Suprapubic skin (tissue), 3 donors: ENCODE measurements around the gene CEP72.
"Not testable (repeated sequence)": the region's sequence is repeated elsewhere in the genome, so short reads cannot be mapped to it uniquely, and the experiment has no call there.

ENCODE experiments used
- CTCF ChIP-seq, 2 donors: fragments of 200-600 bp in 1 of 2; fragments of 450-650 bp in 1 of 2; sonication (generic) in 1 of 2; IDR thresholded peaks; one replicate each; pipeline ENCODE4 v1.5.1; 2016 to 2019; ENCODE audit warnings: antibody characterized with exemption in 2 of 2, mild to moderate bottlenecking in 1 of 2, moderate library complexity in 1 of 2
- EP300 ChIP-seq: sonication (generic); formaldehyde crosslinking; IDR thresholded peaks from one replicate; pipeline ENCODE4 v1.6.1; 2017; ENCODE audit warnings: antibody characterized with exemption

- TF ChIP-seq CTCF (IDR thresholded peaks at IDR 0.05); EP300: not testable (repeated sequence)
Observed at GRCh38 chr5:688348-689010, 76.3 kb downstream of the CEP72 start.
